ENCODE results near the gene FOXN3.

Gene FOXN3

GRCh38 chr14:89240414-89240813 lies 176.6 kb downstream of the FOXN3 start:
- H3K27ac ChIP-seq: no peak overlapping the region
- H3K4me3 ChIP-seq (ENCODE audit: low read depth, low read length): no peak overlapping the region
- no peaks in the 10 kb centered on the region for H3K36me3 ChIP-seq (replicated peaks)
- peak; percentile 59 for DNase-seq
- no peak for TF ChIP-seq CTCF (IDR thresholded peaks at IDR 0.05; ENCODE audit: low read depth, low read length, missing control alignments)
- no peaks in the 10 kb centered on the region for H3K27me3 ChIP-seq (replicated peaks)
- in situ Hi-C loops (cut with HindIII; ENCODE audit: low pct_ligation_motif_present, low sequenced_read_pairs): no loop called here

DNA sequence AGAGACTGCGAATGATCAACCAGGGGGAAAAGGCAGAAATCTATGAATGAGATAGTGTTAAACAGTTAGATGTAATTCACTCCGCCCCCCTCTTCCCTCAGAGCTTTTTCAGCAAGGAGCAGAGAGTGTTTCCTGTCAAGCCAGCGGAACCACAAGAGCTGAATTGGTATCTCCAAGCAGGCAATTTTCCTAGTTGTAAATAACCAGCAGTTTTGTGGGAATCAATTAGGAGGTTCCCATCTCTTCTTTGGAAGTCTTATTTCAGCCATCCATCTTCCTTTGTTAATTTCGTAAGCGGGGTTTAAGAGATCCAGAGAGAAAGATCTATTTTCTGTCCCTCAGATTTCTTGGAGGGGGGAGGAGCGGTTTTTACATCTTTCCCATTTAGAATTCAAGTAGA lies 178.0 kb downstream of the FOXN3 start:
- H3K36me3 ChIP-seq (replicated peaks): no peaks in the 10 kb centered on the region
- H3K4me3 ChIP-seq (ENCODE audit: low read depth, low read length): no peak overlapping the region
- no peak for TF ChIP-seq CTCF (IDR thresholded peaks at IDR 0.05; ENCODE audit: low read depth, low read length, missing control alignments)
- no peaks in the 10 kb centered on the region for H3K27me3 ChIP-seq (replicated peaks)
- in situ Hi-C loops (cut with HindIII; ENCODE audit: low pct_ligation_motif_present, low sequenced_read_pairs): no loop called here
- no peak for DNase-seq
- H3K27ac ChIP-seq: no peak overlapping the region

- in situ Hi-C loops (cut with HindIII; ENCODE audit: low pct_ligation_motif_present, low sequenced_read_pairs): no loop called here
Observed at GRCh38 chr14:89237921-89238529, 179.0 kb downstream of the FOXN3 start.

GRCh38 chr14:89236851-89237250 lies 180.2 kb downstream of the FOXN3 start:
- Histone ChIP-seq H3K36me3 (replicated peaks) (no peaks in the 10 kb centered on the region), H3K27ac (no peak overlapping the region), H3K4me3 (ENCODE audit: low read depth, low read length) (no peak overlapping the region), H3K27me3 (replicated peaks) (no peaks in the 10 kb centered on the region)
- in situ Hi-C loops (cut with HindIII; ENCODE audit: low pct_ligation_motif_present, low sequenced_read_pairs): no loop called here
- no peak for TF ChIP-seq CTCF (IDR thresholded peaks at IDR 0.05; ENCODE audit: low read depth, low read length, missing control alignments)
- DNase-seq: no peak

More at GRCh38 chr14:89237921-89238529, 179.0 kb downstream of the FOXN3 start:
- DNase-seq: no peak
- no peak overlapping the region for H3K4me3 ChIP-seq (ENCODE audit: low read depth, low read length)
- peak; percentile 46 for TF ChIP-seq CTCF (IDR thresholded peaks at IDR 0.05; ENCODE audit: low read depth, low read length, missing control alignments)
- no peak overlapping the region for H3K27ac ChIP-seq
- H3K27me3 ChIP-seq (replicated peaks): no peaks in the 10 kb centered on the region
- H3K36me3 ChIP-seq (replicated peaks): no peaks in the 10 kb centered on the region

DNA sequence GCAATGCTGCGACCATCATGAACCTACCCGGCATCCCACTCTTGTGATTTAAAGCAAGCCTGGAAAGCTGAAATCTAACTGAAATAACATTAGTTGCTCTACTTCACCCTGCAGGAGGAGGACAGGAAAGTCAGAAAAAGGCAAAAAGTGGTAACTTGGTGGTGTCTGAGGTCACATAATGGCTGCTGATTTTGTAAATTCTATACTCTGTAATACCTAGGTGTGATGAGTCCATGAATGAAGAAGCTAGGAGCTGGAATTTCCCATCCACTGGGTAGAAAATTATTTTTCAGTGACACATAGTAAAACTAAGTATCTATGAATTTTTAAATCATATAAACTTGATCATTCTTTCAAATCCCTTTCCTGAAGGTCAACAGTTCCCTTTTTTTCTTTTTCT lies 183.8 kb downstream of the FOXN3 start:
- in situ Hi-C loops (cut with HindIII; ENCODE audit: low pct_ligation_motif_present, low sequenced_read_pairs): no loop called here
- no peak for TF ChIP-seq CTCF (IDR thresholded peaks at IDR 0.05; ENCODE audit: low read depth, low read length, missing control alignments)
- no peaks in the 10 kb centered on the region for H3K27me3 ChIP-seq (replicated peaks)
- H3K36me3 ChIP-seq (replicated peaks): no peaks in the 10 kb centered on the region
- H3K27ac ChIP-seq: no peak overlapping the region
- DNase-seq: no peak
- H3K4me3 ChIP-seq (ENCODE audit: low read depth, low read length): no peak overlapping the region
